ENCODE data around the gene GRM1.

DNA sequence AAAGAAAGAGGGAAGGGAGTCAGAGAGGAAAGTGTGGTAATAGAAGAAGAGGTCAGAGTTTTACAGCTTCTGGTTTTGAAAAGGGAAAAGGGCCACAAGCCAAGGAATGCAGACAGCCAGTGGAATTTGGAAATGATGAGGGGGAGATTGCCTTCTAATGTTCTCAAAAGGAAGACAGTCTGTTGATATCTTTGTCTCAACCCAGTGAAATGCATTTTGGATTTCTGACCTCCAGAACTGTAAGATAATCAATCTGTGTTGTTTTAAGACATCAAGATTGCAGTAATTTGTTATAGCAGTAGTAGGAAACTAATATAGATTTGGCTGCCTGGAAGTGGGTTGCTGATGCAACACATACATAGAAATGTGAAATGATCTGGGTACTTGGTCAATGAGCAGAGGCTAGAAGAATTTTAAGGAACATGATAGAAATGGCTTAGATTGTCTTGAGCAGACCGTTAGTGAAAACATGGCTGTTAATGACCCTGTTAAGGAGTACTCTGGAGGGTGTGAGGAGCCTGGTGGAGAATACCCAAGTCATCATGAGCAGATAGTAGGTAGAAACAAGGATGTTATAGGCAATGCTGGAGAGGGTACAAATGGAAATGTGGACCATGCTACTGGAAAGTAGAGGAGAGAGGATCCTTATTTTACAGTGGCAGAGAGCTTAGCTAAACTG is 259.0 kb downstream of the GRM1 start:
- TF ChIP-seq CTCF (conservative IDR thresholded peaks at IDR 0.05; ENCODE audit: low read depth, low read length) (no peak), RFX5 (IDR thresholded peaks at IDR 0.05; ENCODE audit: low read depth, low read length) (no peak), ELK1 (IDR thresholded peaks at IDR 0.05; ENCODE audit: borderline replicate concordance, low read depth, low read length) (no peak), POLR2A (IDR thresholded peaks at IDR 0.05; ENCODE audit: low read depth, low read length) (no peak), SMC3 (IDR thresholded peaks at IDR 0.05; ENCODE audit: low read depth, low read length) (no peak), RAD21 (IDR thresholded peaks at IDR 0.05; ENCODE audit: low read length) (no peak), MXI1 (IDR thresholded peaks at IDR 0.05; ENCODE audit: borderline replicate concordance, low read depth, low read length) (no peak), NFE2L2 (IDR thresholded peaks at IDR 0.05; ENCODE audit: low read depth, low read length) (no peak), CEBPB (IDR thresholded peaks at IDR 0.05; ENCODE audit: low read depth, low read length) (no peak), CHD1 (IDR thresholded peaks at IDR 0.05; ENCODE audit: low read depth, low read length) (no peak), BHLHE40 (IDR thresholded peaks at IDR 0.05; ENCODE audit: low read depth, low read length) (no peak), MAZ (IDR thresholded peaks at IDR 0.05; ENCODE audit: borderline replicate concordance, low read depth, low read length) (no peak), RCOR1 (IDR thresholded peaks at IDR 0.05; ENCODE audit: insufficient replicate concordance, low read length) (no peak)
- TF ChIP-seq, protein P1, sequence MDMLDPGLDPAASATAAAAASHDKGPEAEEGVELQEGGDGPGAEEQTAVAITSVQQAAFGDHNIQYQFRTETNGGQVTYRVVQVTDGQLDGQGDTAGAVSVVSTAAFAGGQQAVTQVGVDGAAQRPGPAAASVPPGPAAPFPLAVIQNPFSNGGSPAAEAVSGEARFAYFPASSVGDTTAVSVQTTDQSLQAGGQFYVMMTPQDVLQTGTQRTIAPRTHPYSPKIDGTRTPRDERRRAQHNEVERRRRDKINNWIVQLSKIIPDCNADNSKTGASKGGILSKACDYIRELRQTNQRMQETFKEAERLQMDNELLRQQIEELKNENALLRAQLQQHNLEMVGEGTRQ (IDR thresholded peaks at IDR 0.05; ENCODE audit: low read depth, low read length): no peak

All from IMR-90 (cell line).